HG02642 (cell line): ENCODE measurements around the gene SCGB1C1.
A peak's percentile ranks its signal among the peaks of the same experiment; 100 is the strongest.
"Not testable (repeated sequence)": the region's sequence is repeated elsewhere in the genome, so short reads cannot be mapped to it uniquely, and the experiment has no call there.

Experiments
- ATAC-seq: cut with Tn5 transposase; IDR thresholded peaks from one replicate; pipeline ENCODE4 v1.9.1; 2021; ENCODE audit warnings: mild to moderate bottlenecking; ENCODE audit not compliant: unreplicated experiment, poor library complexity

The SCGB1C1 gene

DNA sequence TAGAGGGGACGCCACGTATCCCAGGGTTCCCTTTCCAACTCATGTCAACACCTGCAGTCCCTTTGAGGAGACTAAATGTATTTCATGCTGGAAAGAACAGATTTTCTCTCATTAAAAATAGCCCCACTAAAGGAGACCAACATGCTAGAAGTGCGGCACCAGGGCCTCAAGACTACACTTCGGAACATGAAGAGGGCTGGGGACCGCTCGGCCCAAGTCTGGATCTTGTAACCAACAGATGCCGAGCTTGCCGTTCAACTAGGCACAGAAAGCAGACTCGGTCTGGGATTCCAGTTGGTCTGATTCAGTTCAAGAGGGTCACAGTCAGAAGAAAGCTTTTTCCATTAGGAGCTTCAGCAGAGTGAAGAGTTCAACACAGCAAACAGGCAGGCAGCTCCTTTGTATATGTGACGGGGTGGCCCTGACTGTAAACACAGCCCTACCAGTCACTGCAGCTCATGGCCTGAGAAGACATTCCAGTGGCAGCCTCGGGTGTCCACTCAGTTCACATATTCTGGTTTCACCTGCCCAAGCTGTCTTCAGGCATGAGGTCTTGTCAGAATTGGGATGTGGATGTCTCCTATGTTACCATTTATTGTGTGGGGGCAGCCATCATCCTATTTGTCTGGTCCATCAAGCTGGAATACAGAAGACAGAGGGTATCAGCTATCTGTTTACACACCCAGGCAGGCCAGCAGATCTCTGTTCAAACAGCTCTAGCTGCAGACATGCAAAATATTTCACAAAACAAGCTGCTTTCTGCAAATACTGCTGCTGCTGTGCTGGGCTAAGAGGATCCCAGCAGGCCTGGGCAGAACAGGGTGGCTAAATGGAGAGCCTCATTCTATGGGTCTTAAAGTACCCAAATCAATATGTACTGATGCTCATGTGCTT is 23.4 kb downstream of the SCGB1C1 start:
- no peak for ATAC-seq

DNA sequence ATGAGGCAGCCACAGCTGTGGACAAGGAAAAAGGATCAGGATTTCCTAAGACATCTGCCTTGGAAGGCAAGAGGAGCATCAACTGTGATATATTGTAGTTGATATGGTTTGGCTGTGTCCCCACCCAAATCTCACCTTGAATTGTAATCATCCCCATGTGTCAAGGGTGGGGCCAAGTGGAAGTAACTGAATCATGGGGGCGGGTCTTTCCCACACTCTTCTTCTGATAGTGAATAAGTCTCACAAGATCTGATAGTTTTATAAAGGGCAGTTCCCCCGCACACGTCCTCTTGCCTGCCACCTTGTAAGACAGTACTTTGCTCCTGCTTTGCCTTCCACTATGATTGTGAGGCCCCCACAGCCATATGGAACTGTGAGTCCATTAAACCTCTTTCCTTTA is 24.8 kb downstream of the SCGB1C1 start:
- no peak for ATAC-seq

DNA sequence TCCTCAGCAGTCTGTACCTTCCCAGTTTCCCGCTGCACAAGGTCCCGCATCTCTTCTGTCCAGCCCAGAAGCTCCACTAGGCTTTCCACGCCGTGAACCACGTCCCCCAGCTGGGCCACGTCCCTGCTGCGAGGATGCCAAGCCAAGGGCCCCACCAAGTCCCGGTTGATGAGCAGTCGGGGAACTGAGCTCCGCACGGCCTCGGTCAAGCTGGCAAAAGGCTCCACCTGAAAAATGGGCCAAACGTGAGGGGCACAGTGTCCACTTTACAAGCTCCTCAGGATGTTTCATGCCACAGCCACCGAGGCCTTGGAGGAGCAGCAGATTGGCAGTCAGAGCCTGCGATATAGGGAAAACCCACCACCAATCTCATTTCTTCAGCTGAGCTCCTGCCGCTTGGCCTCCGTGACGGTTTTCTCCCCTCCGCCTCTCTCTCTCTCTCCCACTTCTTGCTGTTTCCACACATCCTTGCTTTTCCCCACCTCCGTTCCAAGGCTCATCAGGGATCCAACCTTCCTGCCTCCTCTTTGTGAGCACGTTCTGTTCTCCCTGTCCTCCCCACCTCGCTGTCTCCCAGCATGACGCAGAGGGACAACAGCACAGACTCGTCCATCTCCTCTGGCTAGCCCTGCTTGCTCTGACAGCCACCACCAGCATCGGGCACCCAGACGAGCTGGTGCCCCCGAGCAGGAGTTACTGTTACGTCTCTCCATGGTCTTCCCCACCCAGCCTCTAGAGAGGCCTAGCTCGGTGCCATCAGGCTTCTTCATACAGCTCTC is 26.1 kb downstream of the SCGB1C1 start:
- ATAC-seq = no peak

DNA sequence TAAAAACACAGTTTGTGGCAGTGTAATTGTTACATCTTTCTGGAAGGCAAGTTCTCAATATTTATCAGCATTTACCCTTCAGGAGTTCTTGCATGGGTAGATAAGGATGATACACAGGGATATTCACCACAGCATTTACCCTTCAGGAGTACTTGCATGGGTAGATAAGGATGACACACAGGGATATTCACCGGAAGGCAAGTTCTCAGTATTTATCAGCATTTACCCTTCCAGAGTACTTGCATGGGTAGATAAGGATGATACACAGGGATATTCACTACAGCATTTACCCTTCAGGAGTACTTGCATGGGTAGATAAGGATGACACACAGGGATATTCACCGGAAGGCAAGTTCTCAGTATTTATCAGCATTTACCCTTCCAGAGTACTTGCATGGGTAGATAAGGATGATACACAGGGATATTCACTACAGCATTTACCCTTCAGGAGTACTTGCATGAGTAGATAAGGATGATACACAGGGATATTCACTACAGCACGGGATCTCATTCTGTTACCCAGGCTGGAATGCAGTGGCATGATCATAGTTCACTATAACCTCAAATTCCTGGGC is 27.9 kb downstream of the SCGB1C1 start:
- not testable (repeated sequence) for ATAC-seq

DNA sequence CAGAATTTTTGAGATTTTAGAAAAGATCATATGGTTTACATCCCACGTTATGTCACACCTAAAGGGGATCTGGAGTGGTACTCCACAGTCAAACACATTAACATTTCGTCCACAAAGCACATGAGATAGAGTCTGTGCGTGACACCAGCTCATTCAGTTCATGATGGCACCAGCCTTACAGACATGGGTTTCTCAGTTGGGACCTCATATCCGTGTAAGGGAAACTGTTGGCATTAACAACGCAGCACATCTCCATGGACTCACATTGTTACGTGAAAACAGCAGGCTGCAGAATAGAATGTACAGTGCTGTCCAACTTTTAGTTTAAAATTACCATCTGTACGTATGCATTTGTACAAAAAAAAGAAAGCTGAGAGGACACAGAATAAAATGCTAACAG is 28.7 kb downstream of the SCGB1C1 start:
- no peak for ATAC-seq

DNA sequence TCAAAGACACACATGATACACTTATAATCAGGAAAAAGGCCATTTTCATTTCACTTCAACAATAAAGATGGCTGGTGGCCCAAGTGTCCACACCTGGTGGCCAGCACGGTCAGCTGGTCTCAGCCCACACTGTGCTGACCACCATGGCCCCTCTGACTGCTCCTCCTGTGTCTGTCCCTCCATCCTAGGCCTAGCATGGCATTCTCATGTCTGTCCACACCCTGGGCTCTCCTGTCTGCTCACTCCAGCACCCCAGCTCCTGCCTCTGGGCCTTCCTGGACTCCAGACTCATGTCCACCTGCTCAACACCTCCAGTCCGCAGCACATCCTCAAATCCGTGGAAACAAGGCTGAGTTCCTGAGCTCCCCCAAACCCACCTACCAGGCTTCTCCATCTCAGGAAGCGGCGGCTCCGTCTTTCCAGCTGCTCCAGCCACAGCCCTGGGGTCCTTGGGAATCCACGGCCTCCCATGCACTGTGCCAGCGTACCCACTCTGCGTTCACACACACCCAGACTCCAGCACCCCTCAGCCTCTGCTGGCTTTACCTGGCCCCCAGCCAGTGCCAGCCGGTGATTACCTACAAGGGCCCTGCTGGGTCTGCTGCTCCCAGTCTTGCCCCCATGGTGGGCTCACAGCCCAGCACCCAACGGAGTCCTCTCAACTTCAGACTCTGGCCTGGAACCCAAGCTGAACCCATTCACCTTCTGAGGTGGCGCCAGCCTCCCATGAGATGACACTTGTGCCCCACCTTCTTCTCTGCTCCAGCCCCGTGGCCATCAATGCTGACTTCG is 29.3 kb downstream of the SCGB1C1 start:
- no peak for ATAC-seq

DNA sequence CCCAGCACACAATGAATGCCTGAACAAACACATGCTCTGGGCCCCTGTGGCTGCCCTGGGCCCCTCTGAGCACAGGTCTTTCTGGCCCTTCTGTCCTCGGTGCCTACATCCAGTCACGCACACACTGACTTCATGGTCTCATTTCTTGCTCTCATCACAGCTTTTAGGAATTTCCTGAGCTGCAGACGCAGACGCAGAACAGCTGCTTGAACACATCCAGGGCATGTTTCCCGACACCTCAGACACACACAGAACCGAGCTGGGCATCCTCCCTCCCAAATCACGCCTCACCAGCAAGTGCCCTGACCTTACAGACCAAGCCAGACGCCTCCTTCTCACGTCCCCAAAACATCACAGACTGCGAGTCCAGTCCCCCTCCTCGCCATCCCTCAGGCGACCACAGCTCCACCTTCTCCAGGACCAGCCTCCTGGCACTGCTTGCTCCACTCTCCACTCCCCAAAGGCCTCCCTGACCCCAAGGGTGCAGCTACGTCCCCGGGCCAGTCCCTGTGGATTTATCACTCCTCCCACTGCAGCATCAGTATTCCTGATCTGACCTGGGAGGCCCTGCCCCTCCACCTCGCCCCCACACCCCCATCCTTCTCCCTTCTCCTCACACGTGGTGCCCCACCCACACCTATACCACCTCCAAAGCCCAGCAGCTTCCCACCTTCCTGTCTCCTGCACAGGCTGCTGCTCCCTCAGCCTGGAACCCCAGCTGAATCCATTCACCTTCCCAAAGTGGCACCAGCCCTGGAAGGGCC is 30.3 kb downstream of the SCGB1C1 start:
- no peak for ATAC-seq

DNA sequence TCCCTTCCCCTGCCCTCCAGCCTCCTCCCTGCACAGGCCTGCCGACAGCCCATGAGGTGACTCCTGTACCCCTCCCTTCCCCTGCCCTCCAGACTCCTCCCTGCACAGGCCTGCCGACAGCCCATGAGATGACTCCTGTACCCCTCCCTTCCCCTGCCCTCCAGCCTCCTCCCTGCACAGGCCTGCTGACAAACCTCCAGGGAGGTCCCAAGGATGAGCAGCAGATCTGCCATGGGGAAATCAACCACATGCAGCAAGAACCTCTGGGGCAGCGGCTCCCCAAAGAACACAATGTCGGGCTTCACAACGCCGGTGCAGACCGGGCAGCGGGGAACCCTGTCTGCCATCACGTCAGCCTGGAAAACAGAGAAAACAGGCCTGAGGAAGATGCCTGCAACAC is 31.0 kb downstream of the SCGB1C1 start:
- no peak for ATAC-seq

DNA sequence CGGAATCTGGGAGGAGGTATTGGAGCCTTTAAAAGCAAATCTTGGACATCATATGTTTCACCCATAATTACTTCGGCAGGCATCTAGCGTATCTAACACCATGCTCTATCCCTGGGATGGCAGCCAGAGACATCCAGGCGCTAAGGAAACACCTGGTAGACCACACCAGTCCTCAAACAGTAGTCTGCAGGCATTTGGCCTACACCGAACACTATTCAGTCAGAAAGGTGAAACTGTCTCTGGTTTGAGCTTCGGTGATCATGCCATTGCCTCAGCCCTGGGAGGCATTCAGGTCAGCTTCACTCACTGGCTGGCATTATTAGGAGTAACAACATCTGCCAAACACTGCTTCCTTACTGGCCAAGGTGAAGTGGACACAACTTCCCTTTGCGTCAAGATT is 31.5 kb downstream of the SCGB1C1 start:
- ATAC-seq = no peak

DNA sequence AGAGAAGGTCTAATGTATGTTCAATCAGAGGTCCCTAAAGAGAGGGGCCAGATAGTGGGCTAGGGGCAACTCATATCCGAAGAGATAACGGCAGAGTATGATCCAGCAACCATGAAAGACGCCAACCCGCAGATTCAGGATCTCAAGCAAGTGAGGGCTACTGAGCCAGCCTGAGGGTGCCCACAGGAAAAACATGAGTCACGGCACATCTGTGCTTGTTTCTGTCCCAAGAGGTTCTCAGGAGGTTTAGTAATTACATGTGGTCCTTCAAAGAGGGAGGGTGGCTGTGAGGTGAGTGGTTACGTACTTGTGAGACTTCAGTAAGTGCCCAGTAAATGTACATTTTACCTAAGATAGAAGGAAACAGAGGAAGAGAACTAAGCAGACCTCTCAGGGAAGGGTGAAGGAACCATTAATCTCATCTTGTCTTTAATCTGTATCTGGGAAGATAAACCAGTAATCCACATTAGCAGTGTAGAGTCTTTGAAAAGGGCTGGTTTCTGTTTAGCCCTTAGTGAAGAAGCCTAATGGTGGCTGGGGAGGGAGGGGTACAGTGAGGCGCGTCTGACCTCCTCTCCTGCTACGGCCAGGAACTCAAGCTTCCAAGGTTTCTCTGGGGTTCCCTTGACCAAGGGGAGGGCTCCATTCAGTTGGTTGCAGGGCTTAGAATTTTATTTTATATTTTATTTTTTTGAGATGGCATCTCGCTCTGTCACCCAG is 33.0 kb downstream of the SCGB1C1 start:
- ATAC-seq = no peak

DNA sequence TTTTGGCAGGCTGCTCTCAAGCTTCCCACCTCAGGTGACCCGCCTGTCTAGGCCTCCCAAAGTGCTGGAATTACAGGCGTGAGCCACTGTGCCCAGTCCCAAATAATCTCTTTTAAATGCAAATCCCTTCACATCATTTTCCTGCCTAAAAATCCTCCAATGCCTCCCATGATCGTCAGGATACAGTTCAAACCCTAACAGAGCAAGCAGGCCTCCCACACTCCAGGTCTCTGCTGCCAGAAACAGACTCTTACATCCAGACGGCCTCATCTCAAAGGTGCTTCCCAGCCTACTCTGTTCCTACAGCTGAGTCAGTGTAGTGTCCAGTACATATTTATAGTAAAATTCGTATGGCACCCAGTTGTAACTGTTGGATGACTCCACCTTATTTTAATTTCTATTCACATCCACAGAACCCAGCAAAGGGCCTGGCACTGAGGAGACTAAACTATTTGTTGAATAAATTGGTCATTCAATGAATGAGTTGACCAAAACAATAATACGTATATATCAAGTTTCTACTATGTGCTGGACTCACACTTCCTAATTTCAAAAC is 35.0 kb downstream of the SCGB1C1 start:
- ATAC-seq = no peak

DNA sequence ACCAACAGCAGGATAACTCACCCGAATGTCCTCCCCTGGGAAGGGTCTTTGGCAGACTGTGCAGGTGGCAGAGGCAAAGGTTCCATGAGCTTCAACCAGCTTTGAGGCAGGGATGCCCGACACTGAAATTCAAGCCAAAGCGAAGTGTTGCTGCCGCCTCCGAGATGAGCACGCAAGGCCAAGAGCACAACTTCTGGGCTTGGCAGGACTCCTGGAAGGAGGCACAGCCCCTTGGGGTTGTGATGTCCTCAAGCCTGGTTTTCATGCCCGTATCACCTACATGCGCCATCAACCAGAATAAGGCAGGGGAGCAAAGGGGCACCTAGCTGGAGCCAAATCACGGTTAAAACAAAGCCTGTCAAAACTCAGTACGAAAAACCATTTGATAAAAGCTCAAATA is 37.6 kb downstream of the SCGB1C1 start:
- ATAC-seq = no peak

DNA sequence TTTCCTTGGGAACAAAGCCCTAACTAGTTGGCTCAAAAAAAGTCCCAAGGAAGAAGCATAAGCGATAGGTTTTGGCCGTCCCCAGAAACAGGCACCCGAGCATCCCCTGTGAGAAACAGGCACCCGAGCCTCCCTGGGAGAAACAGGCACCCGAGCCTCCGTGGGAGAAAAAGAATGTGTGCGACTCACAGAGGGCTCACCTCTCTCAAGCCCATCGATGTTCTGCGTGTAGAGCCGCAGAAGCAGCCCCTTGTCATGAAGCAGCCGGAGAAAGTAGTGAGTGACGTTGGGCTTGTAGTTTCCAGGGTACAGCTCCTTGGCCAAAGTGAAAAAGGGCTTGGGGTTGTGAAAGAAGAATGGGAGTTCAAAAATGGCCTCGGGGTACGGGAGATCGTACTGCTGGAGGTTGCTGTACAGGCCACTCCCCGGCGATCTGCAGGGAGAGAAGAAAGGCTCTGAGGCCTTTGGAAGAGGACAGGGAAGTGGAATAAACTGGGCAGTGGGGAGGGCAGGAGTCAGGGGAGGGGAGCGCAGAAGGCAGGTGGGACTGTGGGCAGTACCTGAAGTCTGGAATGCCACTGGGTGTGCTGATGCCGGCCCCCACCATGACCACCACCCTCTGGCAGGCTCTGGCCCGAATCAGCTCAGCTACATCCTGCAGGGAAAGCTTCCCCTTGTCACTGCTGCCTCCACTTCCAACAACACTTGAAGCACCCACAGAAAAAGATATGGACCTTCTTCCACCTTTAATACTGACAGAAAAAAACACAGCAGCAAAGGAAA is 40.1 kb downstream of the SCGB1C1 start:
- ATAC-seq = no peak

DNA sequence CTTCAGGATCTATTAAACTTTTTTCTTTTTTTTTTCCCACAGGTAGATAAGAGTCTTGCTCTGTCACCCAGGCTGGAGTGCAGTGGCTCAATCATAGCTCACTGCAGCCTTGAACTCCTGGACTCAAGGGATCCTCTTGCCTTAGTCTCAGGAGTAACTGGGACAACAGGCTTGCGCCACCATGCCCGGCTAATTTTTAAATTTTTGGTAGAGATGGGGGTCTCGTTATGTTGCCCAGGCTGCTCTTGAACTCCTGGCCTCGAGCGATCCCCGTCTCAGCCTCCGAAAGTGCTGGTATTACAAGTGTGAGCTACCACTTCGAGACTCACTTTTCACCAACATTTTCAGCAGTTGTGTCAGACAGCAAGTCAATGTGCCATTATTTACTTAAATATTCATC is 42.3 kb downstream of the SCGB1C1 start:
- no peak for ATAC-seq

DNA sequence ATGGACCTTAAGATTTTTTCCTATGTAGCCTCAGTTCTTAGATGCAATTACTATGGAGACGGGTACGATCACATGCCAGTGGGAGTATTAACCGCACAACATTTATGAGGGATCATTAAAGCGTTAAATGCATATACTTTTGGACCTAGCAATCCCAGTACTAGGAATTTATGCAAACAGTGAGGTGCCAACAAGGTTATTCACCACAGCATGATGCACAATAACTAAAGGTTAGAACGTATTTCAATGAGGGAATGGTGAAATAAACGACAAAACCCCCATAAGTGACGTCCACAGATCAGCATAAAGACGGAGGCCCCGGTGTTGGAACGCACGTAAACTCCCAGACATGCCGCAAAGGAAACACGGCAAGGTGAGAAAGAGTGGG is 42.7 kb downstream of the SCGB1C1 start:
- ATAC-seq = peak; percentile 3

DNA sequence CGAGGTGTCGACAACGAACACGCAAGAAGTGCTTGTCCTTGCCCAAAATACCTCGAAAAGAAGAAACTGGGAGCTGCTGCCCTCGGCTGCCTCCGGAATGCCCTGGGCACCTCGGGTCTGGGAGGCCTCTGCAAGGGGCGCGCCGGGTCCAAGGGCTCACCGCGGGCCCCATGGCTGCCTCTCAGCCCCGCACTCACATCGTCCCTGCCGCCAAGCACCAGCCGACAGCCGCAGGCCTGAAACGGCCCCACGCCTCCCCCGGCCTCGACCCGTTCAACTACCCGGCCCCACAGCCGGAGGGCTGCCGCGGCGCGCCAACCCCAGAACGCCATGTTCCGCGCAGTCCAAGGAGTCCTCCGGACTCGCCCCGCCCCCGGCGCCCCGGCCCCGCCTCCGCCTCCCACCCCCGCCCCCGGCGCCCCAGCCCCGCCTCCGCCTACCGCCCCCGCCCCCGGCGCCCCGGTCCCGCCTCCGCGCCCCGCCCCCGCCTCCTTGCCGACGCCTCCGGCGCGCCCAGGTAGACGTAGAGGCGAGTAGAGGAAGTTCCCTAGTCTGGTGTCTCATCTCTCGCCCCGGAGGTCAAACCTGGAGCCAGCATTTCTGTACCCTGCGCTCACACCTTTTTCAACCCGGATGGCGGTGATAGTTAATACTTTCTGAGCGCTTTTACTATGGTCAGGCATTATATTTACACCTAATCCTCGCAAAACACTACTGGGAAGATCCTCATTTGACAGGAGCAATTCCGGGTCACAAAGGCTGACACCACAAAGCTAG is 43.3 kb downstream of the SCGB1C1 start, which contains the start of gene SIRT3:
Gene SIRT3 (minus strand): TSS at position 346 of the 777 bp plus-strand sequence. CDS start 14 bp downstream, at position 332.
- peak; percentile 75 for ATAC-seq
